GM19023 (cell line): Measurements from ENCODE around the gene FAM83C.

Experiments used
- ATAC-seq: cut with Tn5 transposase; IDR thresholded peaks from one replicate; pipeline ENCODE4 v1.9.1; 2021; ENCODE audit warnings: mild to moderate bottlenecking, moderate library complexity; ENCODE audit not compliant: unreplicated experiment

Gene FAM83C

DNA sequence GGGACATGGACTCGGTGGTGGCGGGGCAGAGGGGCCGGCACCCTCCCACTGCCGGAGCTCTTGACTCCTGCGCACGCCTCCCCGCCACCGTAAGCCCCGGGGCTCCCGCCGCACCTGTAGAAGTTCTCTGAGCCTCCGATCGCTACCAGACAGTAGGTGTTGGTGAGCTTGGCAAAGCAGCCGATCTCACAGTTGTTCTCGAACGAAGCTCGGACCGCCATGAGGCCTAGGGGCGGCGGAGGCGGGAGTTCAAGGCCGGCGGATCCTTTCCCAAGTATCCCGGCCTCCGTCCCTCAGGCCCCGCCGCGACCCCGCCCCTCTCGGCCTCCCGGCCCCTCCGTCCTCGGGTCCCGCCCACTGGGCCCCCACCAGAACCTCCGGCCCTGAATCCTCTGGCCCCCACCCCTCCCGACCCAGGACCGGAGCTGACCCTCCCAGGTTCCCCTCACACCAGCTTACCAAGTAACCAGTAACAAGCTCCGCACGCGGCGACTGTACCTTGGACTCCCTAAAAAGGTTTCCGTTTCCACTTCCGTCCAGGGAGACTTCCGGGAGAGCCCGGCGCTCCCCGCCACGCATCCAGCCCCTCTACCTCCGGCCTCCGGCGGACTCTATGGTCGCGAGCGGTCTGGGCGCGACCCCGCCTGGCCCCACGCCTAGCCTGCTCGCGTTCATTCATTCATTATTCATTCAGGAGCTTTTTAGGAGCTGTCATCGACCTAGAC, 7.8 kb downstream of the FAM83C start, which contains the start of gene EIF6:
Gene EIF6, minus strand, starts transcription at position 506 of the 725 bp plus-strand sequence. Its CDS starts 285 bp downstream, at position 221.
- peak; percentile 76 for ATAC-seq

DNA sequence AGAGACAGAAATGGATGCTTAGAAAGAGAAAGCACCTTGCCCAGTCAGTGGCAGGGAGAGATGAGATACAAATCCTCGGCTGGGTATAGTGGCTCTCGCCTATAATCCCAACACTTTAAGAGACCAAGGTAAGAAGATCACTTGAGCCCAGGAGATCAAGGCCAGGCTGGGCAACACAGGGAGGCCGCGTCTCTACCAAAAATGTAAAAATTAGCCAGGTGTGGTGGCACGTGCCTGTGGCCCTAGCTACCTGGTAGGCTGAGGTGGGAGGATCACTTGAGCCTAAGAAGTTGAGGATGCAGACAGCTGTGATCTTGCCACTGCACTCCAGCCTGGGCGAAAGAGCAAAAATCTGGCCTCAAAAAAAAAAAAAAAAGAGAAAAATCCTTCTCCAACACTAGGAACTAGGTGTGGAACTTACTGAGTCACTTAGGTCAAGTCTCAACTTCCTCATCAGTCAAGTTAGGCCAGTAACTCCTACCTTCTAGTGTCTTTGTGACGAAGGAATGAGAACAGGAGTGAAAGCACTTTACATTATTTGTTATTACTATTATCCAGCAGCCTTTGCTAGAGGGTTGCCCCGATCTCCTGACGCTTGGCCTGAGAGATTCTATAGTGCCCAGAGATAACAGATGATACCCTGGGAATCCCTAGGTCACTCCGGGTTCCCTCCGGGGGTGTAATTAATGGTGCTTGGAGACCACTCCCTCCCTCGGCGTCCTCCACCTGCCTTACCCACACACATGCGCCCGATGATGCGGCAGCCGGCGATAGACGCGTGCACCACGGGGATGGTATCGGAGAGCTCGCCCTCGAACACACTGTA, 8.6 kb downstream of the FAM83C start:
- ATAC-seq: no peak

DNA sequence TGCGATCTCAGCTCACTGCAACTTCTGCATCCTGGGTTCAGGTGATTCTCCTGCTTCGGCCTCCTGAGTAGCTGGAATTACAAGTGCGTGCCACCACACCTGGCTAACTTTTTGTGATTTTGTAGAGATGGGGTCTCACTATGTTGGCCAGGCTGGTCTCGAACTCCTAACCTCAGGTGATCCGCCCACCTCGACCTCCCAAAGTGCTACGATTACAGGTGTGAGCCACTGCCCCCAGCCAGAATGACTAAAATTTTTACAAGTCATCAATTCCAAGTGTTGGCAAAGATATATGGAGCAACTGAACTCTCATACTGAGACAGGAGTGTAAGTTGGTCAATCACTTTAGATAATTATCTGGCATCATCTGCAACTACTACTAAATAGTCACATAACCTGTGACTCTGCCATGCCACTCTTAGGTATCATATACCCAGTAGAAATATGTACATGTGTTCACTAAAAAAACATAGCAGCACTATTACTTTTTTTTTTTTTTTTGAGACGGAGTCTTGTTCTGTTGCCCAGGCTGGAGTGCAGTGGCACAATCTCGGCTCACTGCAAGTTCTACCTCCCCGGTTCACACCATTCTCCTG, 10.6 kb downstream of the FAM83C start:
- ATAC-seq: no peak

DNA sequence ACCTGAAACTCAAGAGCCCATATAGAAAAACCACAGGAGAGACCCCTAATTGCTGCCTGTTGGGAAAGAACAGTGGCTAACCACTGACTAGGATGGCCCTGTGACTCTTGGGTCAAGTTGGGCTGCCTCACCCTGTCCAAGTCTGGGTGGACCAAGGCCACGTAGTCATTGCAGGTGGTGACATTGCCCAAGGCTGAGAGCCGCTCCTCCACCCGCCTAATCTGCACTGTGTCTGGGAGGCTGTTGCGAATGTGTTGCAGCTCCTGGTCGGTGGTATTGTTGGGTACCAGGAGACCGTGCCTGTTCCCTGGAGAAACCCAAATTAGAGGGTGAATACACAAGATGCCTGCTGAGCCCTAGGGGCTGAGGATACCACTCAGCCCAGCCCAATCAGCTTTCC, 11.7 kb downstream of the FAM83C start:
- no peak for ATAC-seq

DNA sequence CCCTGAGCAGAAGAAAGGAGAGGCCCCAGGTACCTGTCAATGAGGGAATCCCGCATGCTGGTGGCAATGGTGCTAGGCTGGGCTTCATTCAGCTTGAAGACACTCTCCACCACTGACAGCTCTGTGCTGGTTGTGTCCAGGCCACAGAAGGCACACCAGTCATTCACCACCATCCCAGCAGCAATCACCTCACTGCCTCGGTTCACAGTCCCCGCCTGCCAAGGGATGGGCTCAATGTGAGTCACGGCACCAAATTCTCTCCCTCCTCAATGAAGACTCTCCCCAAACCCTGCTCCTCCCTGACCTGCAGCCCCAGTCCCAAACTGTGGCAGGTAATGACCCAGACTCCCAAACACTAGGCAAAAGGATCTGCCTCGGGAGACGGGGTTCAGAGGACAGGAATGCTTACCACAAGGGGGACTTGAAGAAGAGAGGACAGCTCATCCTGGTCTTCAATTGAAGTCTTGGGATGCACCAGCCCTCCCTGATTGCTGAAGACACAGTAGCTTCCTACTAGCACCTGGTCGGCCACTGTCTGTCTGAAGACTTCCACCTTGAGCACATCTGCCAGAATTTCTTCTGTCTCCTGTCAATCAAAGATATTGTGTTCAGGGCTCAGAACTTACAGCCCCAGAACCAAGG, 12.6 kb downstream of the FAM83C start:
- no peak for ATAC-seq

DNA sequence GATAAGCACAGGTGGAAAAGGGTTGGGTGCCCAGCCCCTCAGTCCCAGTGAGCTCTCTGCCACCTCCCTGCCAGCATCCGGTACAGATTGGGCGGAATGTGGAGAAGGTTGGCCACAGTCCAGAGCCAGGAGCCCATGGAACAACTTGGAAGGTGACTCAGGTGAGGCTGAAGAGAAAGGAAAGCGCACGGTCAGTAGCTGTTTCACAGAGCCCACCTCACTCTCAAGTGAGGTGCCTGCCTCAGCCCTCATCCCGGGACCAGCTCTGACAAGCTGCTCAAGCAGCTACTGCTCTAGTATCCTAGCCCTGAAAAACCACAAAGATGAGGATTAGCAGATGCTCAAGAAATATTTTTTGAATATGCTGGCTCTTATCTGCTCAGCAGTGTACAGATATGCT, 13.2 kb downstream of the FAM83C start:
- ATAC-seq: no peak

DNA sequence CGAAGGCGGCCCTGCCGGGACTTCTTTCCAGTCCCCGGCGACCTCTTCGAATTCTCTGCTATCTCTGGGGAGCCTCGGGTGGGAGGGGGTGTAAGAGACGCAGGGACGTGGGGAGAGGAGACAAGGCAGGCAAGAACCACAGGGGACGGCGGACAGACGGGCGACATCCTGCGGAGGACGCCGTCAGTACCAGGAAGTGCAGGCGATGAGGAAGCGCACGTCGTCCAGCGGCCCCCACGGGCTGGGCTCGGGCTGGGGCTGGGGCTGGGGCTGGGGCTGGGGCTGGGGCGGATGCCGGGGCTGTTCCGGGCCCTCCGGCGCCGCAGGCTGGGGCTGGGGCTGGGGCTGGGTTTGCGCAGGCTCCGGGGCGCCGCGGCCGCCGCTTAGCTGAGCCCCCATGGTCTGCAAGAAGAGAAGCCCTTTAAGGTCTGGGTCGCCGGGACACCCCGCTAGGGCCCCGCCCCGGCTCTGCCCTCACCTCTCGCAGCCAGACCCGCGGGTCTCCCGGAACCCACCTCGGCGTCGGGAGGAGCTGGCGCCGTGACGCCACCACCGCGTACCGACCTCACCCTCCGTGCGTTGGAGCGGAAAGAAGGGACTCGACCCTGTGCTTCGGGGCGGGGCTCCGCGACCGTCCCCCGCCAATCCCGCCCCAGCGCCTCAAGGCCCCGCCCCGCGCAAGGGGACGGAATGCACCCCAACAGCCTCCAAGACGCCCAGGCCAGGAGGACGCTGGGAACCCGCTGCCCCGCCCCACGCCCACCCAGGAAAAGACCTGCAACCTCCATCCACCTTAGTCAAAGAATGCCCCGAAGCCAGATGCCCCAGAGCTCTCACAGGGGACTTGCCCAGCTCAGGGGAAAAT, 14.5 kb downstream of the FAM83C start, which contains the start of gene MMP24OS:
Gene MMP24OS, minus strand, starts transcription at position 592 of the 865 bp plus-strand sequence. Its CDS starts 193 bp downstream, at position 399.
- ATAC-seq: peak; percentile 83

DNA sequence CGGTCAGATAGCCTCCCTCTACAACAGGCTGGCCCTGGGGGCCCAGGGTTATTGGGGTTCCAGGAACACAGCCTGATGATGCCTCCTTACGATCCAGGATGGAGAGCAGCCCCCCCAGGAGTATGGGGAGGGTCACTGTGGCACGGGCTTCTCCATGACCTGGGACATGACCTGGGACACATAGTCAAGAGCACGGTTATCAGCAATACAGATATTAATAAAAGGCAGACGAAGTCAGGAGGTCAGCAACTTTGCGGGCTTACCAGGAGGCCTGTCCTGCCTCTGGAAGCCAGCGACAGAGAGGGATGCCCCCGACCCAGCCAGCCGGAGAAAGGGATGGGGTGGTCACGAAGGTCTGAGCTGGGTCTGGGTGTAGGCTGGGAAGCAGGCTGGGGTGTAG, 15.1 kb downstream of the FAM83C start:
- ATAC-seq: no peak

DNA sequence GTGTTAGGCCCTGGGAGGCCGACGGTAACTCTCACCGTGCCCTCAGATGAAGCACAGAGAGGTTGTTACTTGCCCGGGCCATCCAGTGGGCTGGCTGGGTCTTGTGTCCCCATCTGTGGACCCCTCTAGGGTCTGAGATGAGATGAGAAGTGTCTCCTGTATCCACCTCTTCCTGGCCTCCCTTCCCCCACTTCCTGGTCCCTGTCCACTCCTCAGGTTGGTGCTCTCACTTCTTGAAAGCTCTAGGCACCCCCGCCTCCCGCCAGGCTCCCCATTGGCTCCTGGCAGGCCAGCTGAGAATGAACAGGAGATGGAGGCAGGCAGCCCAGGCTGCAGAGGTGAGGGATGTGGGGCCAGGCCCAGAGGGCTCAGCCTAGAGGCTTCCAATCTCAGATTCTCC, 15.8 kb downstream of the FAM83C start:
- no peak for ATAC-seq

DNA sequence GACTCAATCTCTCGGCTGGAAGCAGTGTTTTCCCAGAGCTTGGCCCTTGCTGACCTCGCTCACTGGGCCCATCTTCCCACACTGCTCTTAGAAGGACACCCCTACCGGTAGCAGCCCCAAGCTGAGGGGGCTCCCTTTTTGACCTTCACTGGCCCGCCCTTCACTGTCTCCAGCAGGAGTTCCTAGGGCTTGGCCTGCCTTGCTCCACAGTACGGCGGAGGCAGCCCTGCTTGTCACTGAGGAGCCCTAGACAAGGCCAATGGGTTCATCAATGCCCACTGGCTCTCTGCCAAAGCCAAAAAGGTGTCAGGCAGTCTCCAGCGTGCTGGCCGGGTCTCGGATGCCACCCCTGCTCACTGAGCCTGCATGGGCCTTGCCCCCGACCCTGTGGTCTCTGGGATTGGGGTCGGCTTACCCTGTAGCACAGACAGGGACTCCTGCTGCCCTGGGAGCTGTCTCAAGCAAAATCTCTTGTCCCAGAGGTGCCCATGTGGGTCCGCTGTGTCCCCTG, 16.4 kb downstream of the FAM83C start:
- no peak for ATAC-seq

DNA sequence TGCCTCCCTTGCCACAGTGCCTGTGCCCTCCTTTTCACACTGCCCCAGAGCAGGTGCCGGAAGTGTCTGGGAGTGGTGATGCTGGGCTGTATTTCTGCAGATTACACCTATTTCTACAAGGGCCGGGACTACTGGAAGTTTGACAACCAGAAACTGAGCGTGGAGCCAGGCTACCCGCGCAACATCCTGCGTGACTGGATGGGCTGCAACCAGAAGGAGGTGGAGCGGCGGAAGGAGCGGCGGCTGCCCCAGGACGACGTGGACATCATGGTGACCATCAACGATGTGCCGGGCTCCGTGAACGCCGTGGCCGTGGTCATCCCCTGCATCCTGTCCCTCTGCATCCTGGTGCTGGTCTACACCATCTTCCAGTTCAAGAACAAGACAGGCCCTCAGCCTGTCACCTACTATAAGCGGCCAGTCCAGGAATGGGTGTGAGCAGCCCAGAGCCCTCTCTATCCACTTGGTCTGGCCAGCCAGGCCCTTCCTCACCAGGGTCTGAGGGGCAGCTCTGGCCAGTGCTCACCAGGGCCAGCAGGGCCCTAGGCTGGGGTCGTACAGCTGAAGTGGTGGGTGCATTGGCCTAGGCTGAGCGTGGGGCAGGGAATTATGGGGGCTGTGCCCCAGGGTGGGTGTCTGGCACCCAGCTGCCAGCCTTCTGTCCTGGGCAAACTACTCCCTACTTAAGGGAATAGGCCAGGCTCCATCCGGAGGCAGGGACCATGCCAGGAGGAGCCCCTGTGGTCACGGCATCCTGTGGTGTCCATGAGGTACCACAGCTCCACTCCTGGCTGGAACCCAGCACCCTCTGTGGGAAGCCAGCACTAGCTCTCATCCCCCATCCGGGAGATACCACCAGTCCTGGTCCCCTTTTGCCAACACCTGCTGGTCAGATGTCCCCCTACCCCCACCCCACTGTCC, 17.8 kb downstream of the FAM83C start:
- ATAC-seq: no peak

DNA sequence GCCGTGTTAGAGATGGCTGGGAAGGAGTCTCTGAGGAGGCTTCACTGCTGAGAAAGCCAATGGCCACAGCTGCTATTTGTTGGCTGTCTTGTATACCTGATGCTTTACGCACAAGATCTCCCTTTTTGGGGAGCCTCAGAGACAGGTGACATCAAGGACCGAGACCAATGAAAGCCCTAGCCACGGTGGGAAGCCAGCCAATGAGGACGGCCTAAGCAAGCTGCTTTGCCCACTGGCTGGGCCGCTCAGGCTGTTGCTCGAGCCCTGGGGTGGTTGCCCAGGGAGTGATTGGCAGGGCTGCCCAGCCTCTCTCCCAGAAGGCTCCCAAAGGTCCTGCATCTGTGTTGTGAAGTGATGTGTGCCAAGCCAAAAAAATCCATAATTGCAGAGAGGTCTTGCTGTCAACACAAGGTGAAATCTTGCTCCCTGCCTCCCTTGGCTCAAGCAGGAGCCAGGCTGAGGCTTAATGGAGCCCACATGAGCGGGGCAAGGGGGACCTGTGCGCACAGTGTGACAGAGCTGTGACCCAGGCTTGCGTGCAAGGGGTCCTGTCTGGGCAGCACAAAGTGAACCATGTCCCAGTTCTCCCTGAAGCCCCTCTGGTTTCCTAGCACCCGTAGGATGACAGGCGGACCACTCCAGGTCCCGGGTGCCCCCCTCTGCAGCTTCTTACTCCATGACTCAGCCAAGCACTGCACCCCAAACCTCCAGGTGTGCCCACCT, 18.6 kb downstream of the FAM83C start:
- ATAC-seq: no peak

DNA sequence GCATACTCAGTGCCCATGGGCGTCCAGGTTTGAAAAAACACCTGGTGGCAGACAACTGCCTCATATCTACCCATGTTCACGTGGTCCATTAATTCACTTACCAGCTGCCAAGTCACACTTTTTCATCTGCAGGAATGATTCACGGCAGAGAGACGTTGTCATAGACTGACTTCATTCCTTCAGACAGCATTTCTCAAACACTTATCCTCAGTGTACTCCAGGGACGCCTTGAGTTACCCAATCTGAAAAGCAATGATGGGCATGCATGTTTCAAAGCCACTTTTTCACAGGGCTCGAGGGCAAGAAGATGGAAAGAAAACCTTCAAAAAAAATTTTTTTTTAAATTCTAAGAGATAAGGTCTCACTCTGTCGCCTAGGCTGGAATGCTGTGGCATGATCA, 20.3 kb downstream of the FAM83C start:
- no peak for ATAC-seq

DNA sequence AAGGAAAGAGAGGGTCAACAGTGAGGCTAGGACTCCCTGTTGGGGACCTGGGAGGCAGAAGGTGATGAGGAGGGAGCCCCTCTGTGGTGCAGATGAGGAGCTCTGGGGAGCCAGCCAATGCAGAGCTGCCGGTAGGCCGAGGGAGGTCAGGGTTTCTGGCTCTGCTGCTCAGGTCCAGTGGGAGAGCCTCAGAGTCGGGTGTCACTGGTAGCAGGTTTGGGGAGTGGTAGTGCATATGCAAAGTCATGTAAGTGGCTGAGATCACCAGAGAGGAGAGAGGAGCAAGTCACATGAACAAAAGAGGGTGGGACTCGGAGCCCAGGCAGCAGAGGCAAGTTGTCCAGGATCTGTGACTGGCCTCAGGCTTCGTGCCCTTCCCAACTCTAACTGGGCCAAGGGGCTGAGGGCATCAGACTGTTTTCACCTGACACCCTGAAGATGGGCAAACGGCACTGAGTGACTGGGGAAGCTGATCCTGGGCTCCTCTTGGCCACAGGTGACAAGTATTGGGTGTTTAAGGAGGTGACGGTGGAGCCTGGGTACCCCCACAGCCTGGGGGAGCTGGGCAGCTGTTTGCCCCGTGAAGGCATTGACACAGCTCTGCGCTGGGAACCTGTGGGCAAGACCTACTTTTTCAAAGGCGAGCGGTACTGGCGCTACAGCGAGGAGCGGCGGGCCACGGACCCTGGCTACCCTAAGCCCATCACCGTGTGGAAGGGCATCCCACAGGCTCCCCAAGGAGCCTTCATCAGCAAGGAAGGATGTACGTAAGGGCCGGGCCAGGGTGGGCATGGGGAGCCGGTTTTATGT, 20.9 kb downstream of the FAM83C start:
- no peak for ATAC-seq

DNA sequence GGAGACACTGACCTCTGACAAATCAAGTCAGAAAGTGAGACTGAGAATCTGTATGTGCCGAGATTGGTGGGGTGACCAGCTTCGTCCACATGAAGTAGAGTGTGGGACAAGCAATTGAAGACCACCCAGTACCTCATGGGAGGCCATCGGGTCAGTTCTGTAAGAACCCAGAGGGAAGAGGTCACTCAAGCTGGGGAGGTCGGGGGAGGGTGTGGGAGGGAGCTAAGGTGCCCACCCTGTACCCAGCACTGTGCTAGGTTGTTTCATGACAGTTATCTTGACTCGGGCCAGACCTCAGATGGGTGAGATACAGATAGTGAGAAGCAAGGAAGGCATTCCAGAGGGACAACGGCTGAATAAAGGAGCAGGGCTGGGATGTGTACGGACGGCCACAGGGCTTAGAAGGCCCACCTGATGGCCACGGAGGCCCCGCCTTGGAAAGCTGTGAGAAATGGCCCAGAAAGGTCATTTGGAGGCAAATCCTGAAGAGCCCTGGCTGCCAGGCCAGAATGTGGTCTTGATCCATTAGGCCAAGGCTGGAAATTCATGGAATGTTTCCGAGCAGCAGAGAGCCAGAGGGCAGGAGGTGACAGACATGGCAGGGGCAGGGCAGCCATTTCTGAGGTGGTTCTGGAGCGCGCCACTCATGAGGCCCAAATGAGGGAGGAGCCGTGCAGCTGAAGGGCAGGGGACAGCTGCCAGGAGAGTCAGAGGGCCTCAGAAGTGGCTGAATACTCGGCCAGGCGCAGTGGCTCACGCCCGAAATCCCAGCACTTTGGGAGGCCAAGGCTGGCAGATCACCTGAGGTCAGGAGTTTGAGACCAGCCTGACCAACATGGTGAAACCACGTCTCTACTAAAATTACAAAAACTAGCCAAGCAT, 22.0 kb downstream of the FAM83C start:
- no peak for ATAC-seq

DNA sequence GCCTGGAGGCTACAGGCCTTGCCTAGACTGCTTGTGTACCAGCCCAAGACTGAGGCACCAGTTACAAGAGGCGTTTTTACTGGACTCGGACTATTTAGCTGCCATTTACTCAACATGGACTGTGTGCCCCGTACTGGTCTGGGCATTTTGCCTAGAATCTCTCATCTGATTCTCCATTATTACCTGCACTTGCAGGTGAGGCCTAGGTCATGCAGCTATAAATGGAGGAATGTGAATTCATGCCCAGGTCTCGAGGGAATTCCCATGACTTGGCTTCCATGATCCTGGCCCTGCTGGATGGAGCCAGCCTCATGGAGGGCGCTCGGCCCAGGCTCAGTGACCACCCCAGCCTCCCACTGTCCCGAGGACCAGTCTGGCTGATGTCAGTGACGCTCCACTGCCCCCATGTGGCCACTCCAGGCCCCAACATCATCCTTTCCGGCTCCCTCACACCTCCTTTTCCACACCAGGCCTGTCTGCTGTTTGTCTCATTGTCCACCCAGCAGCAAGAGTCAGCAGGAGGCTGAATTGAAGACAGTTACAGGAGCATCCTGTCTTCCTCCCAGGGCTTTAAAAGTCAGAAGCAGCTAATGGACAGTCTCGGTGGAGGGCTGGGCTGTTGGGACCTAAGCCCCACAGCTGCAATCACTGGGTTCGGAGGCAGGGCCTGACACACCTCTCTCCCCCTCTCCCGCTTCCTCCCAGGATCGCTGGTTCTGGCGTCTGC, 23.0 kb downstream of the FAM83C start:
- ATAC-seq: no peak
